Measurements from ENCODE around the gene UNC5C. TPM values are rescaled to one million over a fixed set of nuclear protein-coding genes. Genes with fewer than 3 reads are reported as not detected.

UNC5C gene
- total RNA-seq, 1 donor from 2014 or later = 15.5 TPM

GRCh38 chr4:95444812-95445211 lies 104.0 kb downstream of the UNC5C start:
- peaks cover 2% of the 10 kb centered on the region for H3K9me3 Mint-ChIP-seq (ENCODE audit: low read depth)
- no peak for DNase-seq (ENCODE audit: low spot score)
- H3K4me3 Mint-ChIP-seq (ENCODE audit: unreplicated experiment) = no peak overlapping the region
- H3K36me3 Mint-ChIP-seq (ENCODE audit: low read depth) = no peaks in the 10 kb centered on the region
- no peak for TF ChIP-seq CTCF (IDR thresholded peaks at IDR 0.05)
- H3K27ac Mint-ChIP-seq (ENCODE audit: unreplicated experiment) = no peak overlapping the region
- H3K4me1 Mint-ChIP-seq (ENCODE audit: low read depth) = peaks cover 11% of the 10 kb centered on the region
- H3K27me3 Mint-ChIP-seq (ENCODE audit: low read depth) = no peaks in the 10 kb centered on the region

- no peak overlapping the region for H3K4me3 Mint-ChIP-seq (ENCODE audit: unreplicated experiment)
- no peak for TF ChIP-seq CTCF (IDR thresholded peaks at IDR 0.05)
- no peaks in the 10 kb centered on the region for H3K36me3 Mint-ChIP-seq (ENCODE audit: low read depth)
- no peaks in the 10 kb centered on the region for H3K27me3 Mint-ChIP-seq (ENCODE audit: low read depth)
- peaks cover 10% of the 10 kb centered on the region for H3K4me1 Mint-ChIP-seq (ENCODE audit: low read depth)
- no peak overlapping the region for H3K27ac Mint-ChIP-seq (ENCODE audit: unreplicated experiment)
- DNase-seq (ENCODE audit: low spot score) = no peak
- peaks cover 2% of the 10 kb centered on the region for H3K9me3 Mint-ChIP-seq (ENCODE audit: low read depth)
These were observed 108.9 kb downstream of the UNC5C start for GRCh38 chr4:95439896-95440295.

- DNase-seq (ENCODE audit: low spot score) = no peak
- H3K9me3 Mint-ChIP-seq (ENCODE audit: low read depth) = peaks cover 2% of the 10 kb centered on the region
- H3K4me1 Mint-ChIP-seq (ENCODE audit: low read depth) = peaks cover 12% of the 10 kb centered on the region
- no peak overlapping the region for H3K4me3 Mint-ChIP-seq (ENCODE audit: unreplicated experiment)
- H3K27me3 Mint-ChIP-seq (ENCODE audit: low read depth) = no peaks in the 10 kb centered on the region
- H3K27ac Mint-ChIP-seq (ENCODE audit: unreplicated experiment) = no peak overlapping the region
- H3K36me3 Mint-ChIP-seq (ENCODE audit: low read depth) = no peaks in the 10 kb centered on the region
- no peak for TF ChIP-seq CTCF (IDR thresholded peaks at IDR 0.05)
These were observed 109.7 kb downstream of the UNC5C start for GRCh38 chr4:95439071-95439470.

- H3K4me1 Mint-ChIP-seq (ENCODE audit: low read depth) = peaks cover 35% of the 10 kb centered on the region
- no peak for DNase-seq (ENCODE audit: low spot score)
- no peaks in the 10 kb centered on the region for H3K9me3 Mint-ChIP-seq (ENCODE audit: low read depth)
- no peak for TF ChIP-seq CTCF (IDR thresholded peaks at IDR 0.05)
- no peak overlapping the region for H3K4me3 Mint-ChIP-seq (ENCODE audit: unreplicated experiment)
- no peak overlapping the region for H3K27ac Mint-ChIP-seq (ENCODE audit: unreplicated experiment)
- H3K27me3 Mint-ChIP-seq (ENCODE audit: low read depth) = no peaks in the 10 kb centered on the region
- H3K36me3 Mint-ChIP-seq (ENCODE audit: low read depth) = no peaks in the 10 kb centered on the region
These were observed 116.3 kb downstream of the UNC5C start for GRCh38 chr4:95432466-95432865.

- H3K4me3 Mint-ChIP-seq (ENCODE audit: unreplicated experiment) = no peak overlapping the region
- no peaks in the 10 kb centered on the region for H3K36me3 Mint-ChIP-seq (ENCODE audit: low read depth)
- no peaks in the 10 kb centered on the region for H3K27me3 Mint-ChIP-seq (ENCODE audit: low read depth)
- no peak for DNase-seq (ENCODE audit: low spot score)
- H3K9me3 Mint-ChIP-seq (ENCODE audit: low read depth) = no peaks in the 10 kb centered on the region
- TF ChIP-seq CTCF (IDR thresholded peaks at IDR 0.05) = no peak
- H3K27ac Mint-ChIP-seq (ENCODE audit: unreplicated experiment) = peak overlapping the region; percentile 74
- peaks cover 35% of the 10 kb centered on the region for H3K4me1 Mint-ChIP-seq (ENCODE audit: low read depth)
These were observed 117.1 kb downstream of the UNC5C start for GRCh38 chr4:95431678-95432077.
